WERI-Rb-1 (cell line): Measurements from ENCODE around the gene CDR2L.
A peak's percentile ranks its signal among the peaks of the same experiment; 100 is the strongest.
"Not testable (repeated sequence)": the region's sequence is repeated elsewhere in the genome, so short reads cannot be mapped to it uniquely, and the experiment has no call there.

Source experiments
- DNase-seq: peaks from one replicate; pipeline ENCODE4 v3.0.0-alpha.2; 2020
- H3K27ac ChIP-seq: fragments of 250-450 bp; sonication (Bioruptor Pico); 2 replicates; pipeline ENCODE4 v1.5.1; 2020; ENCODE audit warnings: mild to moderate bottlenecking, moderate library complexity
- H3K27me3 ChIP-seq: fragments of 250-450 bp; sonication (Bioruptor Pico); 2 replicates; pipeline ENCODE4 v1.5.1; 2021; ENCODE audit warnings: mild to moderate bottlenecking, low read depth, moderate library complexity; ENCODE audit not compliant: insufficient read depth, severe bottlenecking
- H3K36me3 ChIP-seq: fragments of 250-450 bp; sonication (Bioruptor Pico); 2 replicates; pipeline ENCODE4 v1.5.1; 2020; ENCODE audit warnings: mild to moderate bottlenecking, moderate library complexity
- H3K4me3 ChIP-seq: 2 replicates; pipeline ENCODE4 v1.5.1; 2011; ENCODE audit warnings: low read depth, mild to moderate bottlenecking, control low read depth, low read length
- H3K9me3 ChIP-seq: fragments of 250-450 bp; sonication (Bioruptor Pico); 2 replicates; pipeline ENCODE4 v1.5.1; 2021; ENCODE audit warnings: mild to moderate bottlenecking, moderate library complexity; ENCODE audit not compliant: severe bottlenecking
- CTCF ChIP-seq: IDR thresholded peaks from 2 replicates; pipeline ENCODE4 v1.5.1; 2011; ENCODE audit warnings: low read depth, mild to moderate bottlenecking, control low read depth, inconsistent platforms, low read length

The CDR2L gene

GRCh38 chr17:74981979-74982662 lies 5.3 kb upstream of the CDR2L start:
- H3K27ac ChIP-seq: peak overlapping the region; percentile 95
- peak; percentile 97 for DNase-seq
- peak; percentile 16; the same call in 1 of the 2 replicates for TF ChIP-seq CTCF
- no peaks in the 10 kb centered on the region for H3K27me3 ChIP-seq
- H3K9me3 ChIP-seq: no peaks in the 10 kb centered on the region
- peak overlapping the region; percentile 91 for H3K4me3 ChIP-seq
- H3K36me3 ChIP-seq: no peaks in the 10 kb centered on the region

GRCh38 chr17:74982663-74983313 lies 4.6 kb upstream of the CDR2L start:
- H3K27ac ChIP-seq: peak overlapping the region; percentile 95
- not testable (repeated sequence) for H3K9me3 ChIP-seq, H3K36me3 ChIP-seq, H3K27me3 ChIP-seq
- peak overlapping the region; percentile 91 for H3K4me3 ChIP-seq
- DNase-seq: peak; percentile 46

GRCh38 chr17:74986206-74986576 lies 1.2 kb upstream of the CDR2L start:
- H3K9me3 ChIP-seq: no peaks in the 10 kb centered on the region

GRCh38 chr17:74987909-74988711 lies 678 bp downstream of the CDR2L start:
- DNase-seq: peak; percentile 83
- peak; percentile 48 for TF ChIP-seq CTCF
- Histone ChIP-seq H3K27ac (peak overlapping the region; percentile 66), H3K36me3 (peaks cover 3% of the 10 kb centered on the region), H3K9me3 (no peaks in the 10 kb centered on the region), H3K4me3 (peak overlapping the region; percentile 84), H3K27me3 (no peaks in the 10 kb centered on the region)

More at GRCh38 chr17:74986206-74986576, 1.2 kb upstream of the CDR2L start:
- H3K36me3 ChIP-seq: peaks cover 3% of the 10 kb centered on the region
- TF ChIP-seq CTCF: no peak
- no peak overlapping the region for H3K4me3 ChIP-seq
- H3K27me3 ChIP-seq: no peaks in the 10 kb centered on the region
- no peak for DNase-seq
- H3K27ac ChIP-seq: no peak overlapping the region

- DNase-seq: no peak
- Histone ChIP-seq H3K27me3 (no peaks in the 10 kb centered on the region), H3K27ac (no peak overlapping the region), H3K36me3 (peaks cover 3% of the 10 kb centered on the region), H3K9me3 (no peaks in the 10 kb centered on the region), H3K4me3 (no peak overlapping the region)
- no peak for TF ChIP-seq CTCF
These were observed 3.2 kb downstream of the CDR2L start for GRCh38 chr17:74990581-74991105.

GRCh38 chr17:74992223-74992622 lies 4.8 kb downstream of the CDR2L start:
- no peak for DNase-seq
- Histone ChIP-seq H3K4me3 (no peak overlapping the region), H3K27me3 (no peaks in the 10 kb centered on the region), H3K9me3 (no peaks in the 10 kb centered on the region), H3K27ac (no peak overlapping the region), H3K36me3 (peaks cover 3% of the 10 kb centered on the region)
- TF ChIP-seq CTCF: no peak
